Measurements from ENCODE around the gene PDE3B.

GRCh38 chr11:14655435-14655834, 11.8 kb downstream of the PDE3B start:
- TF ChIP-seq CTCF (IDR thresholded peaks at IDR 0.05) (no peak), POLR2A (IDR thresholded peaks at IDR 0.05) (no peak)
